COLO829 (cell line): ENCODE measurements around the gene PSMA7.
"Not testable (repeated sequence)": the region's sequence is repeated elsewhere in the genome, so short reads cannot be mapped to it uniquely, and the experiment has no call there.

Experiments used
- DNase-seq: peaks from one replicate; pipeline ENCODE4 v3.0.0; 2012; ENCODE audit warnings: low spot score

Gene PSMA7

GRCh38 chr20:62155428-62156253, 12.4 kb upstream of the PSMA7 start:
- DNase-seq: no peak

DNA sequence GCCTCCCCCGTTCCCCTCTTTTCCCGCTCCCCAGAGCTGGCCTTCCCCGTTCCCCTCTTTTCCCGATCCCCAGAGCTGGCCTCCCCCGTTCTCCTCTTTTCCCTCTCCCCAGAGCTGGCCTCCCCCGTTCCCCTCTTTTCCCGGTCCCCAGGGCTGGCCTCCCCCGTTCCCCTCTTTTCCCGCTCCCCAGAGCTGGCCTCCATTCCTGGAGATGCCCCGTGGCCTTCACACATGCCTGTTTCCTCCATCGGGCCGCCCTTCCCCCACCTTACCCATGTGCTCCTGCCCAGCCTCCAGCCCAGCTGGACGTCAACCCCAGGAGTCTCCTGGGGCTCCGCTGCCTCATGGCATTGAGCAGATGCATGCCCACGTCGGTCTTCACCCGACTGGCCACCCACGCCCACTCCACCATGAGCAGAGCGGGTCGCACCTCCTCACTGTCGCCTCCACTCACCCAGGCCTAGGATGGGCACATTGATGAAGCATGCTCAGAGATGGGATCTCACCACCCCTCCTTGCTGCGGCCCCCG, 8.7 kb upstream of the PSMA7 start:
- DNase-seq: no peak

- DNase-seq: no peak
Observed at GRCh38 chr20:62151225-62151624, 8.0 kb upstream of the PSMA7 start.

GRCh38 chr20:62150310-62150575, 7.0 kb upstream of the PSMA7 start:
- no peak for DNase-seq

DNA sequence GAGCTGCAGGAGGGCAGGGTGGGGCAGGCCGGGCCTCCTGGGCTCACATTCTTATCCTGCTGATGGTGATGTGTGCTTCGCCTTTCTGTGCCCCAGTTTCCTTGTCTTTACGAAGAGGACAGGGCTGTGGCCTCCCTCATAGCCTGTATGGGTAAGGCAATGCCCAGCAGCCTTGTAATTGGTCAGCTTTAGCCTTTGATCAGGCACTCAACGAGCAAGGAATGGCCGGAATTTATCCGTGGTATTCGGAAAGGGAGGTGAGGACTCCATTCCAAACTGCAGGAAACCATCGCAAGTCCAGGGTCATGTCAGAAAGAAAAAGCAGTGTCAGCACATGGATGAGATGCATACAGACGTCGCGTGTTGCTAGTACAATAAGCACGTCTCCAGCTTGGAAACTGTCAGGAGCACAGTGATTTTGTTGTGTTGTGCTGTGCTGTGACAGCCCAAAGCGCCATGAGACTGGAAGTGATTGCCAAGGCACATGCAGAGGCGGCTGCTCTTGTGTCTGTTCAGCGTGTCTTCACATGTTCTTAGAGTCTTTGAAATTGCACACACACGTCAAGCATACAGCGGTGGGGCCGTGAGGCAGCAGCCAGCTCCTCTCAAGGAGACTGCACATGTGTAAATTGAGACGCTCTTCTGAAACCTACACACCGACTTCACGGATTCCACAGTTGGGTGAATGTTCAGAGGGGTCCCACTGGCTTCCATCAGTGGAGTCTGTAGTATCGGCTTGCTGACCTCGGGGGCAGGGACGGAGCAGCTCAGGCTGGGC, 6.5 kb upstream of the PSMA7 start:
- DNase-seq: no peak

GRCh38 chr20:62148908-62149314, 5.7 kb upstream of the PSMA7 start:
- no peak for DNase-seq

GRCh38 chr20:62148383-62148782, 5.2 kb upstream of the PSMA7 start:
- DNase-seq: not testable (repeated sequence)

- DNase-seq: no peak
Observed at GRCh38 chr20:62147528-62147927, 4.3 kb upstream of the PSMA7 start.

GRCh38 chr20:62147125-62147524, 3.9 kb upstream of the PSMA7 start:
- DNase-seq: no peak

DNA sequence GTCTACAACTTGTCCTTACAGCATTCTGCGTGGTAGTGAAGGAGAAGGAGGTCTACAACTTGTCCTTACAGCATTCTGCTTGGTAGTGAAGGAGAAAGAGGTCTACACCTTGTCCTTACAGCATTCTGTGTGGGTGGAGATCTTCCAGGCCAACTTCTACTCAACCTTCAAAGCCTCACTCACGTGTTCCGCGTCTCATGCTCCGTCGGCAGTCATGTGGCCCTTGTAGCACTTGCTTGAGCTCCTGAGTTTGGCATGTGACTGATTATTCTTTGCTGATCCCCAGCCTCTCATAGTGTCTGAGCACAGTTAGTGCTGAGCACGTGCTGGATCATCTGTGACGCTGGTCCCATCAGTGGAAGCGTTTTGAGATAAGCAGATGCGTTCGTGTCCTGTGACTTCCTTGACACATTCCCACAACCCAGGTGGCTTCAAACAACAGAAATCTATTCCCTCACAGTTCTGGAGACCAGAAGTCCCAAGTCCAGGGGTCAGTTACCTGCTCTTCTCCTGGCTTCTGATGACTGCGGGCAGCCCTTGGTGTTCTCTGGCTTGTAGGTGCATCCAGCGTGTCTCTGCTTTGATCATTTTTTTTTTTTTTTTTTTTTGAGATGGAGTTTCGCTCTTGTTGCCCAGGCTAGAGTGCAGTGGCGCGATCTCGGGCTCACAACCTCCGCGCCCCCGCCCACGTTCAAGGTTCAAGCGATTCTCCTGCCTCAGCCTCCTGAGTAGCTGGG, 3.0 kb upstream of the PSMA7 start:
- DNase-seq: no peak

- no peak for DNase-seq
Observed at GRCh38 chr20:62145688-62146018, 2.5 kb upstream of the PSMA7 start.

DNA sequence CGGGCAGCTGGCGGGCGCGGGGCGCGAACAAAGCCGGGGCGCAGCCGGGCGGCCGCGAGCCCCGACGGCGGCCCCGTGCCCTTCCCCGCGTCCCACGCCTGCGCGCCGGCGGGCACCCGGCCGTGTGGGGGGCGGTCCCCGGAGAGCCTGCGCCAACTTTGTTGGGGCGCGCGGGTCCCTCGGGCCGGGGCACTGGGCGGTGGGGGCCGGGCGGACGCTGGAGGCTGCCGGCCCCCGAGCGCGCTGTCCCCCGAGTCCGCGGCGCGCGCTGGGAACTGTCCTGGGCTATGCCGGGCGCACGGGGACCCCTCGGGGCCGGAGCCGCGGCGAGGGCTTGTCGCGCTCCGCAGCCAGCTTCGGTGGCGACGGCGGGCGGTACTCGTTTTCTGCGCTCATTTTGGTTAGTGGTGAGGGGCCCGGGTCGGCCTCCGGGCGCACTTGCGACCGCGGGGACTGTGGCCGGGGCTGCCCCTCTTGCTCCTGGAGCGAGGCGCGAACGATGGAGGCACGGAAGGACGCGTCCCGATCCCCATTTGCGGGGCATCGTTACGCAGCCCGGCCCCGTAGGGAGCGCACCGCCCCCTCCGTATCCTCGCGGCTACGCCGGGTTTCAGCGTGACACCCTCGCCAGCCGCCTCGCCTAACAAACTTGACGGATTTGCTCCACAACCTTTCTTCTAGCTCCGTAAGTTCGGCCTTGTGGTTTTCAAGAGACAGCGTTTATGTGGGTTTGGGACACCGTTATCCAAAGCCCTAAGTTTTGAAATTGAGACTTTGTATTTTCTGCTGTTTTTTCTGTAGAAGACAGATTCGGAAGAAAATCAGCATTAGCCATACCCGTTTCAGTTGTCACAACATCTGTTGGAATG, 997 bp upstream of the PSMA7 start:
- no peak for DNase-seq

GRCh38 chr20:62142252-62143080, 728 bp downstream of the PSMA7 start:
- no peak for DNase-seq

- DNase-seq: no peak
Observed at GRCh38 chr20:62141397-62142251, 1.6 kb downstream of the PSMA7 start.

DNA sequence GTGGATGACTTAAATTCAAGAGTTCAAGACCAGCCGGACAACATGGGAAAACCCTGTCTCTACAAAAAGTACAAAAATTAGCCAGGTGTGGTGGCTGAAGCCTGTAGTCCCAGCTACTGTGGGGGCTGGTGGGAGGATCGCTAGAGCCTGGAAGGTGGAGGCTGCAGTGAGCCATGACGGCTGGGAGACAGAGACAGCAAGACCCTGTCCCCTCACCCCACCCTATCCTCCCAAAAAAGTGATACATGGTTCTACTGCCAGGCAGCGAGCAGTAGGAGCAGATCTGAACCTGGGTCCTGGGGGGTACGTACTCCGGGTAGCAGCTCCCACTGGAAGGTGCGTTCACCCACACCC, 2.2 kb downstream of the PSMA7 start:
- no peak for DNase-seq

GRCh38 chr20:62139636-62140035, 3.6 kb downstream of the PSMA7 start:
- no peak for DNase-seq

DNA sequence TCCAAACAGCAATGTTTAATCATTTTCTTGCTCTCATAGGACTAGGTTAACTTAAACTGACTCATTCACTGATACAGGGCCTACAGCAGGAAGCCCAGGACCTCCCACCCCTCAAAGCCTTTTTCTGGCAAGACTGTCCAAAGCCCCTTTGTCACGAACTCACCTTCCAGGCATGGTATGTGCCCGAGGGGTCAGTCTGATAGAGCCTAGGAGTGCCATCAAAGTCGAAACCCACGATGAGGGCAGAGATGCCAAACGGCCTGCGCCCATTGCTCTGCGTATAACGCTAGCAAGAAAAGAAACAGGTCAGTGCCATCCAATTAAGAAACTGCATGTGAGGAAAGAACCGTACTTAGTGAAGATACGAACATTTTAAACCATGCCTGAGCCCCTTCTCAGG, 4.3 kb downstream of the PSMA7 start:
- no peak for DNase-seq

DNA sequence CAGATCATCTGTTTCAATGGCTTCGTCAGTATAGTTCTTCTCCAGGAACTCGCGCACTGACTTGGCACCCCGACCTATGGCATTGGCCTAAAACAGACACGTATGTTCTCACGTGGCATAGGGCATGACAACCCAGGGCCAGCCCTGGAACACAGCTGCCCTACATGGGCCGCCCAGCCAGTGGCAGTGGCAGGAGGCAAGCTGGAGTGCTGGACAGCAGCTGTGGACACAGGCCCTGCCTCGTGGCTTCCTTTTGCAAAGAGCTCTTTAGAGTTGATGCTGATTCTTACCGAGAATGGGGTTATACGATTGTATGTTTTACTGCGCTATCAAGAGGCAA, 5.0 kb downstream of the PSMA7 start:
- no peak for DNase-seq

- DNase-seq: no peak
Observed at GRCh38 chr20:62137478-62138203, 5.6 kb downstream of the PSMA7 start.

- DNase-seq: no peak
Observed at GRCh38 chr20:62137092-62137384, 6.2 kb downstream of the PSMA7 start.
